Karpas-422 (cell line): ENCODE measurements around the gene SEMA4D. TPM values are rescaled to one million over a fixed set of nuclear protein-coding genes. Genes with fewer than 3 reads are reported as not detected.

ENCODE experiments used
- DNase-seq: peaks from one replicate; pipeline ENCODE4 v3.0.0-alpha.2; 2015
- H2AFZ ChIP-seq: fragments of 200-600 bp; sonication (generic); 2 replicates; pipeline ENCODE4 v1.6.1; 2014; ENCODE audit warnings: antibody characterized with exemption, low read length, mixed read lengths
- H3K27ac ChIP-seq: fragments of 200-600 bp; sonication (generic); 2 replicates; pipeline ENCODE4 v1.5.1; 2014; ENCODE audit warnings: mild to moderate bottlenecking, low read length, moderate library complexity
- H3K27me3 ChIP-seq: fragments of 200-600 bp; sonication (generic); 2 replicates; pipeline ENCODE4 v1.6.1; 2014; ENCODE audit warnings: low read length, mixed read lengths
- H3K36me3 ChIP-seq: fragments of 200-600 bp; sonication (generic); 2 replicates; pipeline ENCODE4 v1.6.1; 2014; ENCODE audit warnings: low read length, mixed read lengths; ENCODE audit not compliant: insufficient read depth
- H3K4me1 ChIP-seq: fragments of 200-600 bp; sonication (generic); 2 replicates; pipeline ENCODE4 v1.6.1; 2014; ENCODE audit warnings: mild to moderate bottlenecking, low read length, mixed read lengths
- H3K4me2 ChIP-seq: fragments of 200-600 bp; sonication (generic); 2 replicates; pipeline ENCODE4 v1.6.1; 2014; ENCODE audit warnings: low read length, low read depth, mild to moderate bottlenecking; ENCODE audit not compliant: poor library complexity, severe bottlenecking
- H3K4me3 ChIP-seq: fragments of 200-600 bp; sonication (generic); 2 replicates; pipeline ENCODE4 v1.5.1; 2014; ENCODE audit warnings: mild to moderate bottlenecking, antibody characterized with exemption, low read length, mixed read lengths
- H3K79me2 ChIP-seq: fragments of 200-600 bp; sonication (generic); 2 replicates; pipeline ENCODE4 v1.6.1; 2014; ENCODE audit warnings: mild to moderate bottlenecking, low read length, mixed read lengths
- H3K9ac ChIP-seq: fragments of 200-600 bp; sonication (generic); 2 replicates; pipeline ENCODE4 v1.6.0; 2014; ENCODE audit warnings: low read length
- H3K9me2 ChIP-seq: fragments of 200-600 bp; sonication (generic), shearing (Covaris generic); replicated peaks from 2 replicates; pipeline ENCODE4 v1.6.0; 2014; ENCODE audit warnings: mild to moderate bottlenecking, low read length, moderate library complexity; ENCODE audit not compliant: insufficient read depth
- H3K9me3 ChIP-seq: fragments of 300-700, 200-600 bp; sonication (generic); 2 replicates; pipeline ENCODE4 v1.6.1; 2014; ENCODE audit warnings: low read length, mixed read lengths
- H4K20me1 ChIP-seq: fragments of 200-600 bp; sonication (generic); 2 replicates; pipeline ENCODE4 v1.6.1; 2014; ENCODE audit warnings: mild to moderate bottlenecking, antibody characterized with exemption, low read length, low read depth; ENCODE audit not compliant: insufficient read depth
- total RNA-seq: library from RNA; depleted of rRNA; stranded (reverse); fragments of >200 nt; shearing (Covaris generic); gene quantifications from 2 replicates; pipeline ENCODE4 v1.2.3, GENCODE V29; 2014; ENCODE audit warnings: low replicate concordance

The SEMA4D gene
- total RNA-seq, 1 experiment from 2014 or later: 2.3 TPM

DNA sequence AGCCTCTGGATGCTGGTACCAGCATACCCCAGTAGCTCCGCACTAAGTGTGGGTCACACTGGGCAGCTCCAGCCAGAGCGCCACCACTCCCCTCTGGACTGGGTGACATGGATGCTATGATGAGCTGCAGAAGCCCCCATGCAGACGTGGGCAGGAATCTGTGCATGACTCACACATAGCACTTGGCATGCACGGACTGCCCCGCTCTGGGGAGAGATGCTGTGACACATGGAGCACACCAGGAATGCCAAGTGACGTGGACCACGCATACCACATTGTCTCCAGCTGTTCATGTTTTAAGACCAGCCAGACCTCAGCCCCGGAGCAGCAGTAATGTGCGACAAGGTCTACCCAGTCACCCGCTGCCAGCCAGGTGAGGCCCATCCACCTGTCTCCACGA lies 64.1 kb downstream of the SEMA4D start:
- H3K9ac ChIP-seq: no peak overlapping the region
- no peaks in the 10 kb centered on the region for H3K9me2 ChIP-seq
- H4K20me1 ChIP-seq: peaks cover 30% of the 10 kb centered on the region
- H3K79me2 ChIP-seq: no peaks in the 10 kb centered on the region
- no peaks in the 10 kb centered on the region for H3K9me3 ChIP-seq
- no peaks in the 10 kb centered on the region for H3K27me3 ChIP-seq
- no peak for DNase-seq
- H3K36me3 ChIP-seq: no peaks in the 10 kb centered on the region
- H2AFZ ChIP-seq: no peak overlapping the region
- no peak overlapping the region for H3K4me2 ChIP-seq
- no peak overlapping the region for H3K4me3 ChIP-seq
- no peak overlapping the region for H3K27ac ChIP-seq
- H3K4me1 ChIP-seq: peaks cover 48% of the 10 kb centered on the region

DNA sequence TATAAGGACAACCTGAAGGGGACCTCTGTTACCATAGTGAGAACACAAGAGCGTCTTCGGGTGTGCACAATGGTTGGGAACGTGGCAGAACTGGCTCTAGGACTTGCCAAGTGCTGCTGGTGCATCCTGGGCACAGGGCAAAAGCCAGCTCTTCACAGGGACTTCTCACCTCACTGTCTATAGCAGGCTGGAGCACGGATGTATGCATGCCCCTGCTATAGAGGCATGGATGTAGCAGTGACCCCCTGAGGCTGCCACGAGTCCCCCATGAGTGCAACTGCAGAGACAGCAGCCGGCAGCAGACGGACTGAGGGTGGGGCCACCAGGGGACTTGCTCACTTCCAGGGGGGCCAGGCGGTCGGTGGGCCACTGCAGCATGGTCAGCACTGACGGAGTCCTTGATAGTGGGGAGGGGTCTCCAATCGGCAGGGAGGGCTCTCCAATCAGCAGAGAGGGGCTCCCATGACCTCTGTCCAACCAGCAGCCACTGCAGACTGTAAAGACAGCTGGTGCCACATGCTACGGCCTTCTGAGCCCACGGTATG lies 64.9 kb downstream of the SEMA4D start:
- Histone ChIP-seq H3K4me3 (no peak overlapping the region), H4K20me1 (peaks cover 32% of the 10 kb centered on the region), H3K9me3 (no peaks in the 10 kb centered on the region), H3K9me2 (no peaks in the 10 kb centered on the region), H3K4me1 (peaks cover 47% of the 10 kb centered on the region), H3K36me3 (no peaks in the 10 kb centered on the region), H3K27ac (no peak overlapping the region), H3K9ac (no peak overlapping the region), H3K79me2 (no peaks in the 10 kb centered on the region), H3K27me3 (no peaks in the 10 kb centered on the region), H3K4me2 (peak overlapping the region; percentile 59), H2AFZ (no peak overlapping the region)
- no peak for DNase-seq

DNA sequence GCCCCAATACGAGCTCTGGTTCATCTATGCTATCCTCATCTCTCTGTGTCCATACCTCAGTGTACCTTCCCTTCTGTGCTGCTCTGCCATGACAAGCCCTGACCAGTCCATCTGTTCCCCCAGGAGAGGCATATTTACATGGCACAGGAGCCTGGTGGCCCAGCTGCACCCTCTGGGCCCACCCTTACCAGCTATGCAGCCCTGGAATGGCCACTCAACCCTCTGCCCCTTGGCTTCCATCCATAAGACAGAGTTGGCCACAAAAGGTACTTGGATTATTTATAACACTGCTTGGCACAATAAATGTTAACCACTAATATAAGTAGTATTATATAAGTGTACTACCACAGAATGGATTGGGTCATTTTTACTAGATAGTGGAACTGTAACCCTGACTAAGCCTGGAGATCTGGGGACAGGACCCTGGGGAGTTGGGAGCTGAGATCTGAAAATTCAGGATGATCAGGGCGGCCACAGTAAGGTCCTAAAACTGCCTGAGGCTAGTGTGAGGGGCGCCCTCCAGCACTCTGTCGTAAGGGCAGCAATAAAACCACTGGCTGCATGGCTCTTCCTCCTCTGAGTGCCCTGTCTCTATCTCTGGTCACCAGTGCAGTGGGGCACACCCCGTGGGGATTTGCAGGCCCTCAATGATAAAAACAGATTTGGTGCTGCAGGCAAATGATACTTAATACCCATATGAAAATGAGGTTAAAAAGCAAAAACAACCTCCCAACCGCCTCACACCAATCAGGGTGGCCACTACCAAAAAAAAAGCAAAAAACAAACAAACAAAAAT lies 65.8 kb downstream of the SEMA4D start:
- Histone ChIP-seq H3K27ac (no peak overlapping the region), H2AFZ (no peak overlapping the region), H3K79me2 (no peaks in the 10 kb centered on the region), H4K20me1 (peaks cover 41% of the 10 kb centered on the region), H3K9me2 (no peaks in the 10 kb centered on the region), H3K9ac (0 out of 2 replicates have a peak overlapping the region, but pooled peaks have one; percentile 27), H3K4me1 (peaks cover 42% of the 10 kb centered on the region), H3K27me3 (no peaks in the 10 kb centered on the region), H3K4me3 (peak overlapping the region; percentile 36), H3K9me3 (no peaks in the 10 kb centered on the region), H3K4me2 (peak overlapping the region; percentile 59), H3K36me3 (no peaks in the 10 kb centered on the region)
- peak; percentile 64 for DNase-seq

- Histone ChIP-seq H4K20me1 (peaks cover 42% of the 10 kb centered on the region), H3K79me2 (no peaks in the 10 kb centered on the region), H3K4me1 (peaks cover 46% of the 10 kb centered on the region), H3K4me3 (no peak overlapping the region), H3K27me3 (no peaks in the 10 kb centered on the region), H3K9me3 (no peaks in the 10 kb centered on the region), H2AFZ (no peak overlapping the region), H3K9me2 (no peaks in the 10 kb centered on the region), H3K36me3 (no peaks in the 10 kb centered on the region), H3K4me2 (no peak overlapping the region), H3K9ac (no peak overlapping the region), H3K27ac (no peak overlapping the region)
- no peak for DNase-seq
Observed at GRCh38 chr9:89430995-89431394, 66.9 kb downstream of the SEMA4D start.

DNA sequence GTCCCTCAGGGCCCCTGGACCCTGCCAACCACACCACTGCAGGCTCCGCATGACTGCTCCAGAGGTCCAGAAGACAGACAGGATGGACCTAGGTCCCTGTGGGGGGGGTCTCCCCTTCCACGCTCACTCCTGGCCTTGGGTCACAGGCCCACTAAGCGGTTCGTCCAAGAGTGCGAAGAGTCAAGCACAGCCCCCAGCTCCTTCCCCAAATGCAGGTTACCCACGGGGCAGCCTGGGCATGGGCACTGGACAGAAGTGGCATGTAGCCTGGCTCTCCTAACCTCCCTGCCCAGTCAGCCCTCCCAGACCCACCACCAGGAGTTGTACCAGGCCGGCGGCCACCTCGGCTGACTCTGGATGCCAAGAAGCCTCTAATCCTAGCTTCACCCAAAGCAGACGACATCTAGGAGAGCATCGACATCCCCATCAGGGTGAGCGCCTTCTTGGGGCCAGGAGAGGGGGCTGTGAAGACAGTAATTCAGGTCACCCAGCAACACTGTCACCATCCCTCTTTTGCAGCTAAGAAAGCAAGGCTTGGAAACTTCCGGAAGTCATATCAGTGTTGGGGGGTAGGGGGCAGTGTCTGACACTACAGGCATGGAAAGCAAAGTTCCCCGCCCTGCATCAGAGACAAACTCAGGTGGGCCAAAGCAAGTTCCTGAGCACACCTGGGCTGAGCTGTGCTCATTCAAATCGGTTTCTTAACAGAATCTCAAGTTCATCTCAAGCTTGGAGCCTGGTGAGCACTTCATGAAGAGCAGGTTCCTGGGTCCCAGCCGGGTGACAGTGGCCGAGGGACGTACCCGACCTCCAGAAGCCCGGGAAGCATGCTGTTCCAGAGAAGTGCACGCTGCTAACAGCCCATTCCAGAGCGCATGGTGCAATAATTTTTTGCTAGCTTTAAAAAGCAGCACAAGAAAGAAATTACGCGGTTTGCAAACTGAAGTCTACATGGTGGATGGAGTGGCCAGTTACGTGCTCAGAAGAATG lies 68.7 kb downstream of the SEMA4D start:
- no peak overlapping the region for H3K4me3 ChIP-seq
- no peaks in the 10 kb centered on the region for H3K9me3 ChIP-seq
- DNase-seq: peak; percentile 74
- no peak overlapping the region for H3K9ac ChIP-seq
- no peaks in the 10 kb centered on the region for H3K9me2 ChIP-seq
- peaks cover 35% of the 10 kb centered on the region for H3K4me1 ChIP-seq
- H2AFZ ChIP-seq: no peak overlapping the region
- H3K27me3 ChIP-seq: no peaks in the 10 kb centered on the region
- H4K20me1 ChIP-seq: peaks cover 41% of the 10 kb centered on the region; the same call in 1 of the 2 replicates
- H3K4me2 ChIP-seq: no peak overlapping the region
- H3K36me3 ChIP-seq: no peaks in the 10 kb centered on the region
- no peaks in the 10 kb centered on the region for H3K79me2 ChIP-seq
- H3K27ac ChIP-seq: no peak overlapping the region

DNA sequence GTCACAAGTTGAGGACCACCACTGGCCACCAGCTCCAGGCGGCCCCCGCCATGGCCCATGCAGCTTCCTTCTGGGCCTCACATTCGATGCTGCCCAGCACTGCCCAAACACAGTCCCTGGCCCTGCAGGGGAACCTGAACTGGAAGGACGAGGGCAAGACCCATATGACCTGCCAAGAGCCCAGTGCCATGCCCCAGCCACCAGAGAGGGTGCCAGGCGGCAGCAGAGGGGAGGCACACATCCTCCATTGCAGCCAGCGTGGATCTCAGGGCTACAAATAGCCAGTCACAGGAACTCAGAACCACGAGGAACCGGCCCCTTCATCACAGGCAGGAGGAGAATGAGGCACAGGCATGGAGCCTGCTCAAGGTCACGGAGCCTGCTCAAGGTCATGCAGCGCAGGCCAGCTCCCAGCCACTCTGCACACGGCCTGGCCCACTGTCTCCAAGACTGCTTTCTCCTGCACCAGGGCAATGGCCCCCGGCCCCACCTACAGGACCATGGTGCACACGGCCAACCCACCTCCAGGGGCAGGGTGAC lies 69.6 kb downstream of the SEMA4D start:
- no peaks in the 10 kb centered on the region for H3K27me3 ChIP-seq
- DNase-seq: no peak
- H3K9me2 ChIP-seq: no peaks in the 10 kb centered on the region
- peaks cover 40% of the 10 kb centered on the region; the same call in 1 of the 2 replicates for H4K20me1 ChIP-seq
- H3K4me1 ChIP-seq: peaks cover 33% of the 10 kb centered on the region
- H3K9ac ChIP-seq: no peak overlapping the region
- H3K79me2 ChIP-seq: no peaks in the 10 kb centered on the region
- no peaks in the 10 kb centered on the region for H3K36me3 ChIP-seq
- H3K4me3 ChIP-seq: no peak overlapping the region
- no peak overlapping the region for H3K27ac ChIP-seq
- H3K4me2 ChIP-seq: no peak overlapping the region
- no peak overlapping the region for H2AFZ ChIP-seq
- H3K9me3 ChIP-seq: no peaks in the 10 kb centered on the region

DNA sequence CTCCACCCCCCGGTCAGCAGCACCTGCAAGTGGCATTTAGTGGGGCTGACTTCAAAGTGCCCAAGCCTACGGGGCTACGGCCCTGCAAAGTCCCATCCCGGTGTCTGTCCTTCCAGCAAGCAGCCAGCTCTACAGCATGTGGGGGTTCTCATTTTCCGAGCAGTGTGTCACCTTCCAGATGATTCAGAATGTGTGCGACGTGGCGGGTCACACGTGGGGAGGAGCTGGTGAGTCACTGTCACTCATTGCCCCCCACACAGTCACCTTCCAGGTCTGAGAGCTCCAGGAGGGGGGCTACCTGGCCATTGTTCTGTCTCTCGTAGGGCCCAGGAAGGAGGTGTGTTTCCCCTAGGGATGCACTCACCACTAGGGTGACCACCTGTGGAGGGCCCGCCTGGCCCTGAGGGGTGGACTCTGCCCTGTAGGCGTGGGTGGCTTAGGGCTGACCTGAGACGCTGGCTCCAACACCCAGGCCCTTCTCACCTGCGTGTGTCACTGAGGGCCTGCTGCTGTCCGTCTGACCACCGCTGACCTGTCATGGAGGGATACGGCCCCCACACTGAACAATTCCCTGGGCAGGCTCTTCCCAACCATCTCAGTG lies 70.2 kb downstream of the SEMA4D start:
- DNase-seq: no peak
- no peak overlapping the region for H3K9ac ChIP-seq
- H3K9me2 ChIP-seq: no peaks in the 10 kb centered on the region
- no peak overlapping the region for H3K27ac ChIP-seq
- H3K27me3 ChIP-seq: no peaks in the 10 kb centered on the region
- H3K4me1 ChIP-seq: peaks cover 28% of the 10 kb centered on the region
- H3K9me3 ChIP-seq: no peaks in the 10 kb centered on the region
- peaks cover 35% of the 10 kb centered on the region; the same call in 1 of the 2 replicates for H4K20me1 ChIP-seq
- no peak overlapping the region for H3K4me2 ChIP-seq
- no peaks in the 10 kb centered on the region for H3K36me3 ChIP-seq
- no peak overlapping the region for H3K4me3 ChIP-seq
- H3K79me2 ChIP-seq: no peaks in the 10 kb centered on the region
- H2AFZ ChIP-seq: no peak overlapping the region
